Measurements from ENCODE around the gene CTDP1.

CTDP1 gene

DNA sequence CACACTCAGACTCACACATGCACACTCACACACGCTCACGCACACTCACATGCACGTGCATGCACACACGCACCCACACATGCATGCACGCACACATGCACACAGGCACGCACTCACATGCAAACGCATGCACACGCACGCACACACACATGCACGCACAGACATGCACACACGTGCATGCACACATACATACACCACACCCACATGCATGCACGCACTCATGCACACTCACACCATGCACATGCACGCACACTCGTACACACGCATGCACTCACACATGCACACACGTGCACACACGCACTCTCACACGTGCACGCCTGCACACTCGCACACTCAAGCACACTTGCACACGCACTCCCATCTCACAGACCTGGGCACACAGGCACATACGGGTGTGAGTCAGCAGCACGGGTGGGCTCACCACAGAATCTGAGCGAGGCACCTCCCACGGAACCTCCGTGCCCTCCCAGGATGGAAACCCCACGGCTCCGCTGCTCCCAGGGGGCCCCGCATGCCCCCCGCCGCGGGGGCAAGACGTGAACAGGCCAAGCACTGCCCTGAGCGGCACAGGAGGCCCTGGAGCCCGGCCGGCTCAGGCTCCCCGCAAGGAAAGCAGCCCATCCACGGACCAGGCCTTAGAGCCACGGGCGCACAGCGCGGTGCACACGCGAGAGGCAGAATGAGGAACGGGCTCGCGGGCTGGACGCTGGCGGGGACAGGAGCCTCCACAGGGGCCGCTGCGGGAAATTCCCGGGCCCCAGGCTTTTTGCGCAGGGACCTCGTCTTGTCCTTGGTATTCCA, 109.7 kb downstream of the CTDP1 start:
- no peak for TF ChIP-seq ZNF274 (IDR thresholded peaks at IDR 0.05; ENCODE audit: low read depth, low read length)
- no peak overlapping the region for H3K4me3 ChIP-seq (ENCODE audit: low read length)

GRCh38 chr18:79789901-79790890, 110.6 kb downstream of the CTDP1 start:
- no peak for TF ChIP-seq ZNF274 (IDR thresholded peaks at IDR 0.05; ENCODE audit: low read depth, low read length)
- no peak overlapping the region for H3K4me3 ChIP-seq (ENCODE audit: low read length)

DNA sequence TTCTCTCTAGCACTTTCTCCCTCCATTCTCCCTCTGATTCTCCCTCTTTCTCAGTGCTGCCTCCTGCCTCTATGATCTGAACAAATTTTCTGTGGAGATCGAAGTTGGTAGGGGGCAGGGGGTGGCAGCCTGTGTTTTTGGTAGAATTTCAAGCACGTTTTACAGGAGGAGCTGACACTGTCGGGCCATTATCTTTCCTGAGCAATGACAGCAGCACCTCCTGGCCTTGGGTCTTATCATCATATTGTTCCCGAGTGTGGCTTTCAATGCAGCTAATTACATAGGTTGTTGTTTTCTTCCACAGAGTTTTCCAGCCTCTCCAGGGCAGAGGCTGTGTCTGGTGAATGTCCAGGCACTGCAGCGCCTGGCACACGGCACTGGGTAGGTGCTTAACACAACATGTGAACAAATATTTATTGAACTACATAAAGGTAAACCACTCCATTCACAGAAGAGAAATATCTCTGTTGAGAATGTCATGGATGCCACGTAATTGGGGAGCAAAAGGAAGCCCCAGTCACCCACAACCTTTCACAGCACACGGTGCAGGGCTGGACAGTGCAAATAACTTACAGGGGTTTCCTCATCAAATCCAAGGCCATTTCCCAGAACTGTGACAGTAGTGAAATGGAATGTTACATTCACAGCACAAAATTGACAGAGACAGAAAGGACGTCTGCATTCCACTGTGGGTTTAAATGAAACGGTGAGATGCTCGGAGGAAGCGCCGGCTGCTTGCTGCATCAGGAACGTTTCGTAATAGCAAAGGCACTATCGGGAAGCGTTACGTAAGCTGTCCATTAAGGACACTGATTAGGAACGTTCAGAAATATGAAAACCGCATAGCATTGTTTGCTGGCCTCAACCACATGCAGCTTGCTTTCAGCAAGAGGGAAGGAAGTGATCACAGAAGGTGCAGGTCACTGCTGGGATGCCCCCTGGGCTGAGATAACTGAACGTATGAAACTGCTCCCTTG, 111.7 kb downstream of the CTDP1 start:
- no peak overlapping the region for H3K4me3 ChIP-seq (ENCODE audit: low read length)
- TF ChIP-seq ZNF274 (IDR thresholded peaks at IDR 0.05; ENCODE audit: low read depth, low read length), result no peak

- no peak overlapping the region for H3K4me3 ChIP-seq (ENCODE audit: low read length)
- no peak for TF ChIP-seq ZNF274 (IDR thresholded peaks at IDR 0.05; ENCODE audit: low read depth, low read length)
Measured at GRCh38 chr18:79792096-79792987, 112.7 kb downstream of the CTDP1 start.

DNA sequence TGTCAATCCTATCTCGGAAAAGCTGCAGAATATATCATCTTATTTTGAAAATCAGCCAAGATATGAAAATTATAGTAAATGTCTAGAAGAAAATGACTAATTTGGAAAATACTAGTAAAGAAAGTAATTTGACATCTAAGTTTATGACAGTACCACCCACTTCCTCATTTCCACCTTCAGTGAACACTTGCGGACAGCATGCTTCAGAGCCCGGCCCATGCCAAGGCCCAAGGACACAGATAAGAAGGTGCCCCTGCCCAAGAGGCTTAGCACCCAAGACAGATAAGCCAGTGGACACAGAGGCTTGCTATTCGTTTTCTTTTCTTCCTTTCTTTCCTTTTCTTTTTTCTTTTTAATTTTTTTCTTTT, 113.4 kb downstream of the CTDP1 start:
- TF ChIP-seq ZNF274 (IDR thresholded peaks at IDR 0.05; ENCODE audit: low read depth, low read length), result no peak
- H3K4me3 ChIP-seq (ENCODE audit: low read length), result no peak overlapping the region

- no peak for TF ChIP-seq ZNF274 (IDR thresholded peaks at IDR 0.05; ENCODE audit: low read depth, low read length)
- no peak overlapping the region for H3K4me3 ChIP-seq (ENCODE audit: low read length)
Measured at GRCh38 chr18:79794846-79795245, 115.2 kb downstream of the CTDP1 start.

GRCh38 chr18:79795446-79795845, 115.8 kb downstream of the CTDP1 start:
- TF ChIP-seq ZNF274 (IDR thresholded peaks at IDR 0.05; ENCODE audit: low read depth, low read length), result no peak
- H3K4me3 ChIP-seq (ENCODE audit: low read length), result no peak overlapping the region

- TF ChIP-seq ZNF274 (IDR thresholded peaks at IDR 0.05; ENCODE audit: low read depth, low read length), result no peak
Measured at GRCh38 chr18:79796016-79796415, 116.4 kb downstream of the CTDP1 start.

DNA sequence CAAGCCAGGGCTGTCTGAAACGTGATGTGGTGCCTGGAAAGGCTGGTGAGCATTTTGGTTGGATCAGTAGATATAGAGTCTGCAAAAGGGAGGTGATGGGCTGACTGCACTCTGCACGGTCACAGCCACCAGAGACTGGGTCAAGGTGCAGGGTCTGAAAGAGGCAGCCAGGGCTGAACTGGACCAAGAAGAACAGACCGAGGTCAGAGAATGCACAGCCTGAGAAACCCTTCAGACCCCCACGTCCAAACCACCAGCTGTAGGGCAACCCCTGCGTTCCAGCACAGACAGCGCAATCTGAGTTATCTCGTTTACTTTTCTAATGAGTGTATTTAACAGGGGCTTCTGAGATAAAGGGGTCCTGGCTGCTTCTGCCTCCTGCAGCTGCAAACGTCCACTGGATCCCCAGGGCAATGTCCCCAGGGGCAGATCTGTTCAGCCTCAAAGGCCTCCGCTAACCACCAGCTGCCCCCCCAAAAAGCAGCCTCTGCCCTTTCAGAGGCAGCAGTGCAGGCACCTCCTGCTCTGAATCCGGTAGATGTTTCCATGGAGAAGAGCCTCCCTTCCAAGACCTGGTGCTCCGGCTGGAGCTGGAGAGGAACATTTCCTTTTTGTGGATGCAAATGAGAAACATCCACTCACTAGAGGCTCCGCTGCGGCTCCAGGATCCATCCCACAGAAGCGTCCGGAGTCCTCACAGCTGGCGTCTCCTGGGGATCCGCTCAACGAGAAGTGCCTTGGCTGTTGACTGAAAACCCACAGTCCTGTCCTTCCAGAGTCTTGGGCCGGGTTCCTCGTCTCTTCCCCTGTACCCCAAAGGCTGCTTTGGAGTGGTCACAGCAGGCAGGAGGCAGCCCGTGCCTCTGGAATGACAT, 117.2 kb downstream of the CTDP1 start:
- no peak for TF ChIP-seq ZNF274 (IDR thresholded peaks at IDR 0.05; ENCODE audit: low read depth, low read length)
- H3K4me3 ChIP-seq (ENCODE audit: low read length), result no peak overlapping the region

More at GRCh38 chr18:79796016-79796415, 116.4 kb downstream of the CTDP1 start:
- H3K4me3 ChIP-seq (ENCODE audit: low read length), result no peak overlapping the region

DNA sequence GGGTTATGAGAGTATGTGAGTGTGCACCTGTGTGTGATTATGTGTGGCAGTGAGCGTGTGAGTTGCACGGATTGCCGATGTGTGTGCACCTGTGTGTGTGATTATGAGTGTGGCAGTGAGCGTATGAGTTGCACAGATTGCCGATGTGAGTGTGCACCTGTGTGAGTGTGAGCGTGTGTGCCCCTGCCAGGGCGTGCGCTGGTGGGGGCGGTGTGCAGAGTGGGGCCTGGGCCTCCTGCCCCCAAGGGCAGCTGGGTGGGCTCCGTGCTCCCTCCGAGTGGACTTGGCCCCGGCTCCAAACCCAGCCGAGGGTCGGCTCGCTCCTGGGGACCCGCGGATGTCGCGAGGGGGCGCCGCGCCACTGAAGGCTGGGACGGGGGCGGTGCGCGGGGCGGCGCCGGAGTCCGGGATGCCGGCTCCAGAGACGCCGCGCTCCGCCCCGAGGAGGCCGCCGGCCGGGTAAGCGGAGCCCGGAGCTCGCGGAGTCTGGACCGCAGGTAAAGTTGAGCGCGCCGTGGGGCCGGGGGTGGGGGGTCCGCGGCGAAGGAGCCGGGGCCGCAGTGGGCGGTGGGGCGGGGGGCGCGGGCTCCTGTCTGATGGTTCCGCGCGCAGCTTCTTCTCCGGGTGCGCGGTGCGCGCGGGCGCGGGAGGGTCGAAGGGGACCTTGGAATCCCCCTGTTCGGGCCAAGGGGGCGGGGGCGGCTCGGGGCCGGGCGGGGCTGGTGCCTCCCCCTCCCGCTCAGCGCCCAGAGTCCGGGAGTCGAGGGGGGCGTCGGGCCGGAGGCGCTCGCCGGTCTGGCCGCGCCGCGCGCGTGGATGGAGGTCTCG, 118.1 kb downstream of the CTDP1 start, which contains the start of gene KCNG2:
Gene KCNG2 (plus strand): TSS at position 421 of the 828 bp plus-strand sequence. CDS start 65,730 bp downstream, outside the sequence.
- peak within 1 kb of the TSS; percentile 8; the same call in 1 of the 2 replicates for H3K4me3 ChIP-seq (ENCODE audit: low read length)
- TF ChIP-seq ZNF274 (IDR thresholded peaks at IDR 0.05; ENCODE audit: low read depth, low read length), result no peak

Measured in GM08714 (cell line).